IMR-90 (cell line): Measurements from ENCODE around the gene CLTRN. TPM values are rescaled to one million over a fixed set of nuclear protein-coding genes. Genes with fewer than 3 reads are reported as not detected.

Experiments
- ATAC-seq: fragments of 200-7000 bp; cut with Tn5 transposase; 2 replicates; pipeline ENCODE4 v1.9.1; 2020; ENCODE audit warnings: low read depth, mild to moderate bottlenecking, moderate library complexity
- BruUV-seq: library from RNA; stranded (reverse); fragments of 400-500 nt; replicated peaks from 2 replicates; lab custom pipeline; 2021; lab: Mats Ljungman, UMichigan
- CTCF ChIA-PET: fragments of 300-600 bp; formaldehyde crosslinking; extraction: SDS; loops from one replicate; lab custom pipeline; 2021; ENCODE audit warnings: antibody characterized with exemption; lab: Yijun Ruan, JAX
- POLR2A ChIA-PET: fragments of 300-600 bp; sonication (Branson Sonifier 250); formaldehyde crosslinking; loops from one replicate; lab custom pipeline; 2022; ENCODE audit warnings: antibody characterized with exemption; ENCODE audit not compliant: unreplicated experiment; lab: Charles Lee
- DNase-seq: peaks from one replicate; pipeline ENCODE4 v3.0.0; 2013
- H2AFZ ChIP-seq: replicated peaks from 2 replicates; pipeline ENCODE3; 2013; ENCODE audit warnings: low read length, mild to moderate bottlenecking; ENCODE audit not compliant: poor library complexity
- H2AK5ac ChIP-seq: 2 replicates; pipeline ENCODE4 v1.6.1; 2013; ENCODE audit warnings: low read depth, low read length, inconsistent platforms
- H2AK9ac ChIP-seq: replicated peaks from 2 replicates; pipeline ENCODE3; 2013; ENCODE audit warnings: mild to moderate bottlenecking, low read depth, low read length, moderate library complexity; ENCODE audit not compliant: poor library complexity
- H2BK120ac ChIP-seq: 2 replicates; pipeline ENCODE4 v1.6.1; 2013; ENCODE audit warnings: low read depth, low read length, inconsistent platforms
- H2BK15ac ChIP-seq: 3 replicates; pipeline ENCODE4 v1.6.1; 2013; ENCODE audit warnings: low read depth, low read length, inconsistent platforms
- H2BK20ac ChIP-seq: 2 replicates; pipeline ENCODE4 v1.6.1; 2013; ENCODE audit warnings: low read depth, mild to moderate bottlenecking, inconsistent platforms, low read length, moderate library complexity
- H2BK5ac ChIP-seq: 2 replicates; pipeline ENCODE4 v1.6.1; 2013; ENCODE audit warnings: mild to moderate bottlenecking, low read depth, low read length, inconsistent platforms; ENCODE audit not compliant: poor library complexity, severe bottlenecking
- H3K14ac ChIP-seq: replicated peaks from 2 replicates; pipeline ENCODE4 v1.6.1; 2013; ENCODE audit warnings: low read depth, low read length, inconsistent platforms
- H3K18ac ChIP-seq: 2 replicates; pipeline ENCODE4 v1.6.1; 2013; ENCODE audit warnings: low read depth, low read length, control low read depth
- H3K23ac ChIP-seq: 2 replicates; pipeline ENCODE4 v1.6.1; 2013; ENCODE audit warnings: low read depth, low read length, inconsistent platforms
- H3K27ac ChIP-seq: 2 replicates; pipeline ENCODE4 v1.5.1; 2013; ENCODE audit warnings: mild to moderate bottlenecking, control low read depth, low read length; ENCODE audit not compliant: insufficient read depth
- H3K27me3 ChIP-seq: 2 replicates; pipeline ENCODE4 v1.6.1; 2013; ENCODE audit warnings: low read length; ENCODE audit not compliant: control insufficient read depth, insufficient read depth
- H3K36me3 ChIP-seq: 2 replicates; pipeline ENCODE4 v1.6.1; 2013; ENCODE audit warnings: low read length, mixed read lengths; ENCODE audit not compliant: control insufficient read depth, insufficient read depth
- H3K4ac ChIP-seq: 2 replicates; pipeline ENCODE4 v1.6.1; 2013; ENCODE audit warnings: low read depth, low read length, inconsistent platforms
- H3K4me1 ChIP-seq: 2 replicates; pipeline ENCODE4 v1.6.1; 2013; ENCODE audit warnings: low read length, mixed read lengths; ENCODE audit not compliant: control insufficient read depth, insufficient read depth
- H3K4me2 ChIP-seq: 2 replicates; pipeline ENCODE4 v1.6.1; 2013; ENCODE audit warnings: low read depth, mild to moderate bottlenecking, control low read depth, low read length, moderate library complexity
- H3K4me3 ChIP-seq: 2 replicates; pipeline ENCODE4 v1.5.1; 2013; ENCODE audit warnings: low read depth, mild to moderate bottlenecking, control low read depth, low read length, moderate library complexity; ENCODE audit not compliant: insufficient read depth
- H3K56ac ChIP-seq: 2 replicates; pipeline ENCODE4 v1.6.1; 2013; ENCODE audit warnings: low read length, inconsistent platforms; ENCODE audit not compliant: insufficient read depth; ENCODE audit errors: extremely low read depth
- H3K79me1 ChIP-seq, 2 experiments: 2 replicates each; pipeline ENCODE4 v1.6.1; 2013; ENCODE audit warnings: low read length in 2 of 2, inconsistent platforms in 1 of 2, low read depth in 1 of 2
- H3K9ac ChIP-seq: 2 replicates; pipeline ENCODE4 v1.6.1; 2013; ENCODE audit warnings: low read depth, low read length, control low read depth
- H3K9me1 ChIP-seq: 2 replicates; pipeline ENCODE4 v1.6.1; 2013; ENCODE audit warnings: low read length, inconsistent platforms; ENCODE audit not compliant: insufficient read depth
- H3K9me3 ChIP-seq: 2 replicates; pipeline ENCODE4 v1.6.1; 2013; ENCODE audit warnings: low read length; ENCODE audit not compliant: control insufficient read depth, insufficient read depth
- H4K20me1 ChIP-seq: 2 replicates; pipeline ENCODE4 v1.6.1; 2013; ENCODE audit warnings: low read length, inconsistent platforms; ENCODE audit not compliant: insufficient read depth
- H4K5ac ChIP-seq: 2 replicates; pipeline ENCODE4 v1.6.1; 2013; ENCODE audit warnings: mild to moderate bottlenecking, low read depth, low read length, control low read depth
- H4K8ac ChIP-seq, 2 experiments: 2 replicates each; pipeline ENCODE4 v1.6.1; 2013; ENCODE audit warnings: low read depth in 2 of 2, low read length in 2 of 2, control low read depth in 1 of 2, inconsistent platforms in 1 of 2
- H4K91ac ChIP-seq: 2 replicates; pipeline ENCODE4 v1.6.1; 2013; ENCODE audit warnings: low read depth, low read length, inconsistent platforms; ENCODE audit not compliant: insufficient read depth
- CEBPB ChIP-seq: IDR thresholded peaks from 2 replicates; pipeline ENCODE4 v1.6.1; 2012; ENCODE audit warnings: low read depth, low read length, improper control_type of control experiment
- MAFK ChIP-seq: IDR thresholded peaks from 2 replicates; pipeline ENCODE4 v1.6.1; 2012; ENCODE audit warnings: low read depth, low read length, improper control_type of control experiment
- WGBS, 2 experiments: methylation state at CpG; one replicate each; pipeline versions ENCODE4 v1.1.5 to v1.1.7; 2013; ENCODE audit warnings: missing lambda C conversion rate in 2 of 2; ENCODE audit not compliant: insufficient read length in 1 of 2; ENCODE audit errors: extremely low coverage in 2 of 2; 5-methylcytosine and 5-hydroxymethylcytosine counted together
- dilution Hi-C: fragments of 300-500 bp; cut with HindIII; formaldehyde crosslinking; loops from one replicate; pipeline ENCODE4 v1.14.3; 2018; ENCODE audit warnings: low sequenced_read_pairs; ENCODE audit not compliant: unreplicated experiment
- in situ Hi-C: fragments of 300-500 bp; cut with MboI; formaldehyde crosslinking; loops from 3 replicates; pipeline ENCODE4 v1.14.3; 2019; ENCODE audit warnings: low sequenced_read_pairs, inconsistent platforms, mixed read lengths
- intact Hi-C: fragments of 100-400 bp; cut with micrococcal nuclease; formaldehyde crosslinking; loops from 2 replicates; pipeline ENCODE4 v1.10.0; 2022
- polyA plus RNA-seq, 3 experiments: library from polyadenylated mRNA; depleted of rRNA; stranded (reverse); fragments of >200 nt; gene quantifications; 2 replicates each; pipeline ENCODE4 v1.2.3, GENCODE V29; 2012; ENCODE audit warnings: low replicate concordance in 1 of 3
- total RNA-seq: library from RNA; depleted of rRNA; stranded (reverse); fragments of >200 nt; gene quantifications from 2 replicates; pipeline ENCODE4 v1.2.3, GENCODE V29; 2012

The CLTRN gene
- total and polyA plus RNA-seq, 2 of the 4 experiments (the other 2 are of a cell fraction): under 0.01 to 0.17 TPM

DNA sequence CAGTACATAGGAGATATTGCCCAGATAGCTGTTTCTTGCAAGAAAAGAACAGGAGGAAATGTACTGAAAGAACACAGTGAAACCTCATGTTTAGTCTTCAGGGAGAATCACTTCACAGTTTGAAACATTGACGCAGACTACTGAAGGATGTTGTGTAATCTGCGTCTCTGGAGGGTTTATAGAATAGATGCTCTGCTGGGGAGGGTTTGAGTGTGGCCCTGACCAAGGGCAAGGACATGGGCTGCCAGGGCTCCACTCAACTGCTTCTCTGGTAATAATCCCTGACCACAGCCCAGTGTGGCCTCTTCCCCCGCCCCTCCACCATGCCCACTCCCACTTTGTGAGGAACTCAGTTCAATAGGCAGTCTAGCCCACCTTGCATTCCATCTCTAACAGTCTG lies 48.1 kb downstream of the CLTRN start:
- CTCF ChIA-PET: no interaction called here
- in situ Hi-C loops: no loop called here
- ATAC-seq: no peak

More for the DNA sequence above, 48.1 kb downstream of the CLTRN start:
- H3K27ac ChIP-seq: no peak overlapping the region
- POLR2A ChIA-PET: no interaction called here
- H3K4ac ChIP-seq: no peak overlapping the region
- H3K4me3 ChIP-seq: no peak overlapping the region
- TF ChIP-seq CEBPB: 0 out of 2 replicates have a peak, but pooled peaks have one; percentile 5
- TF ChIP-seq MAFK: no peak
- no peak overlapping the region for H4K8ac ChIP-seq
- H2BK5ac ChIP-seq: no peak overlapping the region
- BruUV-seq: no TSS peak
- no peaks in the 10 kb centered on the region for H3K27me3 ChIP-seq
- no peak overlapping the region for H3K9ac ChIP-seq
- no peak overlapping the region for H3K18ac ChIP-seq
- dilution Hi-C loops (no loop called here), intact Hi-C loops (no loop called here)
- no peak overlapping the region for H2AFZ ChIP-seq
- no peak overlapping the region for H4K5ac ChIP-seq
- H3K4me2 ChIP-seq: no peak overlapping the region
- no peaks in the 10 kb centered on the region for H3K79me1 ChIP-seq
- no peak overlapping the region for H3K14ac ChIP-seq
- no peak overlapping the region for H2BK15ac ChIP-seq
- no peak overlapping the region for H2BK20ac ChIP-seq
- H2BK120ac ChIP-seq: no peak overlapping the region
- DNase-seq: no peak
- no peaks in the 10 kb centered on the region for H3K4me1 ChIP-seq
- no peaks in the 10 kb centered on the region for H3K9me1 ChIP-seq
- no peaks in the 10 kb centered on the region for H3K9me3 ChIP-seq
- no peak overlapping the region for H2AK9ac ChIP-seq
- no peak overlapping the region for H2AK5ac ChIP-seq
- no peak overlapping the region for H3K56ac ChIP-seq
- H4K91ac ChIP-seq: no peak overlapping the region
- no peak overlapping the region for H3K23ac ChIP-seq
- no peaks in the 10 kb centered on the region for H3K36me3 ChIP-seq
- whole genome bisulfite sequencing, 2 experiments: 50% methylated on average over 1 of the region's 3 CpGs; no CpG with 5 or more reads in 1 of the 2 experiments
- H4K20me1 ChIP-seq: no peaks in the 10 kb centered on the region
